ENCODE data around the gene CRY2. TPM values are rescaled to one million over a fixed set of nuclear protein-coding genes. Genes with fewer than 3 reads are reported as not detected.
A peak's percentile ranks its signal among the peaks of the same experiment; 100 is the strongest.
"Not testable (repeated sequence)": the region's sequence is repeated elsewhere in the genome, so short reads cannot be mapped to it uniquely, and the experiment has no call there.

Gene CRY2
- total RNA-seq, 1 donor from 2014 or later, result 12.2 TPM

- H3K27me3 Mint-ChIP-seq (ENCODE audit: low read depth), result no peaks in the 10 kb centered on the region
- H3K27ac Mint-ChIP-seq (ENCODE audit: unreplicated experiment), result peak overlapping the region; percentile 3
- no peak for TF ChIP-seq CTCF (IDR thresholded peaks at IDR 0.05)
- H3K36me3 Mint-ChIP-seq (ENCODE audit: low read depth), result no peaks in the 10 kb centered on the region
- DNase-seq (ENCODE audit: low spot score), result peak; percentile 85
- H3K4me3 Mint-ChIP-seq (ENCODE audit: unreplicated experiment), result peak overlapping the region; percentile 64
- H3K9me3 Mint-ChIP-seq (ENCODE audit: low read depth), result no peaks in the 10 kb centered on the region
- peaks cover 9% of the 10 kb centered on the region for H3K4me1 Mint-ChIP-seq (ENCODE audit: low read depth)
Observed at GRCh38 chr11:45900916-45901617, 53.8 kb downstream of the CRY2 start.

GRCh38 chr11:45901626-45902025 is 54.4 kb downstream of the CRY2 start:
- no peak for TF ChIP-seq CTCF (IDR thresholded peaks at IDR 0.05)
- Mint-ChIP-seq H3K36me3 (ENCODE audit: low read depth) (no peaks in the 10 kb centered on the region), H3K4me3 (ENCODE audit: unreplicated experiment) (peak overlapping the region; percentile 16), H3K9me3 (ENCODE audit: low read depth) (no peaks in the 10 kb centered on the region), H3K4me1 (ENCODE audit: low read depth) (peaks cover 9% of the 10 kb centered on the region), H3K27ac (ENCODE audit: unreplicated experiment) (no peak overlapping the region), H3K27me3 (ENCODE audit: low read depth) (no peaks in the 10 kb centered on the region)
- no peak for DNase-seq (ENCODE audit: low spot score)

- DNase-seq (ENCODE audit: low spot score), result peak; percentile 91
- Mint-ChIP-seq H3K4me1 (ENCODE audit: low read depth) (peaks cover 9% of the 10 kb centered on the region), H3K36me3 (ENCODE audit: low read depth) (no peaks in the 10 kb centered on the region), H3K9me3 (ENCODE audit: low read depth) (no peaks in the 10 kb centered on the region), H3K27ac (ENCODE audit: unreplicated experiment) (no peak overlapping the region), H3K27me3 (ENCODE audit: low read depth) (no peaks in the 10 kb centered on the region), H3K4me3 (ENCODE audit: unreplicated experiment) (no peak overlapping the region)
- TF ChIP-seq CTCF (IDR thresholded peaks at IDR 0.05), result no peak
Observed at GRCh38 chr11:45902452-45903380, 55.4 kb downstream of the CRY2 start.

GRCh38 chr11:45904309-45904915 is 57.1 kb downstream of the CRY2 start:
- no peak overlapping the region for H3K4me3 Mint-ChIP-seq (ENCODE audit: unreplicated experiment)
- no peaks in the 10 kb centered on the region for H3K9me3 Mint-ChIP-seq (ENCODE audit: low read depth)
- no peaks in the 10 kb centered on the region for H3K27me3 Mint-ChIP-seq (ENCODE audit: low read depth)
- DNase-seq (ENCODE audit: low spot score), result no peak
- H3K4me1 Mint-ChIP-seq (ENCODE audit: low read depth), result peaks cover 9% of the 10 kb centered on the region
- TF ChIP-seq CTCF (IDR thresholded peaks at IDR 0.05), result no peak
- H3K27ac Mint-ChIP-seq (ENCODE audit: unreplicated experiment), result no peak overlapping the region
- no peaks in the 10 kb centered on the region for H3K36me3 Mint-ChIP-seq (ENCODE audit: low read depth)

GRCh38 chr11:45905095-45905494 is 57.8 kb downstream of the CRY2 start:
- Mint-ChIP-seq H3K9me3 (ENCODE audit: low read depth) (no peaks in the 10 kb centered on the region), H3K27me3 (ENCODE audit: low read depth) (no peaks in the 10 kb centered on the region), H3K4me3 (ENCODE audit: unreplicated experiment) (no peak overlapping the region), H3K4me1 (ENCODE audit: low read depth) (peaks cover 9% of the 10 kb centered on the region), H3K36me3 (ENCODE audit: low read depth) (no peaks in the 10 kb centered on the region), H3K27ac (ENCODE audit: unreplicated experiment) (no peak overlapping the region)
- TF ChIP-seq CTCF (IDR thresholded peaks at IDR 0.05), result no peak
- DNase-seq (ENCODE audit: low spot score), result no peak

GRCh38 chr11:45905576-45905975 is 58.3 kb downstream of the CRY2 start:
- not testable (repeated sequence) for H3K9me3 Mint-ChIP-seq (ENCODE audit: low read depth); H3K4me1 Mint-ChIP-seq (ENCODE audit: low read depth); H3K36me3 Mint-ChIP-seq (ENCODE audit: low read depth); DNase-seq (ENCODE audit: low spot score); H3K27ac Mint-ChIP-seq (ENCODE audit: unreplicated experiment); H3K27me3 Mint-ChIP-seq (ENCODE audit: low read depth); H3K4me3 Mint-ChIP-seq (ENCODE audit: unreplicated experiment)
